Right renal pelvis (tissue), 4 donors: ENCODE results near the gene TNS3. TPM values are rescaled to one million over a fixed set of nuclear protein-coding genes. Genes with fewer than 3 reads are reported as not detected.
A peak's percentile ranks its signal among the peaks of the same experiment; 100 is the strongest.

ENCODE experiments used
- DNase-seq, 4 donors: peaks; one replicate each; pipeline ENCODE4 v3.0.0-alpha.2; 2013; ENCODE audit warnings: low read depth in 4 of 4, low spot score in 3 of 4, missing footprints in 1 of 4
- polyA plus RNA-seq, 4 donors: library from polyadenylated mRNA; unstranded; fragments of 120-200 nt; gene quantifications; one replicate each; pipeline ENCODE4 v1.2.1, GENCODE V29; 2013; ENCODE audit not compliant: insufficient read length in 4 of 4

TNS3 gene
- polyA plus RNA-seq, 4 donors, result 89.1 to 97.5 (median 91.1) TPM

DNA sequence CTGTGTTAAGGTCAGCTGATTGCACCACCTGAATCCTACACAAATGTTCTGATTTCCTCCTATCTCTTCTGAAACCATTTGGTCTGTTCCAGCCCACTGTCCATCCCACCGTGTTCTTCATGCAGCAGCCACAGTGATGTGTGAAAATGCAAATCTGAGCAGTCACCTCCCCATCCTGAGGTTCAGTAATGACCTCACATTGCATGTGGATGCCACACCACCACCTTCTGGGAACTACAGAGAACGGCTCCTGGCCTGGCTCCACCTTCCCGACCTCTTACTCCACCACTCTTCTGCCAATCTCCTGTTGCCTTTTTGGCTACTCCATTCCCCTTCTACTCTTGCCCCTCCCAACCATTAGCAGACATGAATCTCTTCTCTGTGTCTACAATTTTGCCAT is 244.4 kb downstream of the TNS3 start:
- DNase-seq, result no peak

DNA sequence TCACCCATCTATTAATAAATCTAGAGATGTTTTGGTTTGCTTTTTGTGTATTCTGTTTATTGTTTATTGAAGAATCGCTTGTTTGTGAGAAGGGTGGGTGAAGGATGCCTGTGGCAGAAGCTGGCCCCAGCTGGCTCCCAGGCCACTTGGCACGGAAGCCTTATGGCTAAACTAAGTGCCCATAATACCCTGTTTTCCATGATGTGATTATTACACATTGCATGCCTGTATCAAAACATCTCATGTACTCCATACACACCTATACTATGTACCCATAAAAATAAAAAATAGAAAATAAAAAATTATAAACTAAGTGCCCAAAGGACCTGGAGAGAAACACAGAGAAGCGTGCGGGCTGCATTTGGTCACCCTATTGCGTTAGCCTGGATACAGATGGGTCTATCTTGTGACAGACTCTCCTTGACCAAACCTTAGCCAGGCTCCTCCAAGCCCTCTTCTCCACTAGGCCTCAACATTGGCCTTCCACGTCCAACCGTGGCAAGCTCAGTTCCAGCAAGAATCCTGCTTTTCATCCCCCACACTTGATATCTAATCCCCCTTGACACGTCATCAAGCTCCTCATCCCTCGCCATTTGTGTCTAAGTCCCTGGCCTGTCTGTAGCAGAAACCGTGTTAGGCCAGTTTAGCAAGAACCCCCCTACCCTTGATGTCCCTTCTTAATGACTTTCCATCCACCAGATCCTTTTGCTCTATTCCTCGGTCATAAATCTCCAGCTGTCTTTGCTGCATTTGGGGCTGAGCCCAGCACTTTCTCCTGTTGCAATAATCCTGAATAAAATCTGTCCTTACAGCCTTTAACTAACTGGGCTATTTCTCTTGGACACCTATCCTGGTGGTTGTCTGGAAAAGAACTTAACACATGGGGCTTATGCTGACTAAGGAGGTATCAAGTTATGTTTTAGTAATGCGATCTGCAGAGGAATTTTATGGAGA is 245.2 kb downstream of the TNS3 start:
- no peak for DNase-seq

DNA sequence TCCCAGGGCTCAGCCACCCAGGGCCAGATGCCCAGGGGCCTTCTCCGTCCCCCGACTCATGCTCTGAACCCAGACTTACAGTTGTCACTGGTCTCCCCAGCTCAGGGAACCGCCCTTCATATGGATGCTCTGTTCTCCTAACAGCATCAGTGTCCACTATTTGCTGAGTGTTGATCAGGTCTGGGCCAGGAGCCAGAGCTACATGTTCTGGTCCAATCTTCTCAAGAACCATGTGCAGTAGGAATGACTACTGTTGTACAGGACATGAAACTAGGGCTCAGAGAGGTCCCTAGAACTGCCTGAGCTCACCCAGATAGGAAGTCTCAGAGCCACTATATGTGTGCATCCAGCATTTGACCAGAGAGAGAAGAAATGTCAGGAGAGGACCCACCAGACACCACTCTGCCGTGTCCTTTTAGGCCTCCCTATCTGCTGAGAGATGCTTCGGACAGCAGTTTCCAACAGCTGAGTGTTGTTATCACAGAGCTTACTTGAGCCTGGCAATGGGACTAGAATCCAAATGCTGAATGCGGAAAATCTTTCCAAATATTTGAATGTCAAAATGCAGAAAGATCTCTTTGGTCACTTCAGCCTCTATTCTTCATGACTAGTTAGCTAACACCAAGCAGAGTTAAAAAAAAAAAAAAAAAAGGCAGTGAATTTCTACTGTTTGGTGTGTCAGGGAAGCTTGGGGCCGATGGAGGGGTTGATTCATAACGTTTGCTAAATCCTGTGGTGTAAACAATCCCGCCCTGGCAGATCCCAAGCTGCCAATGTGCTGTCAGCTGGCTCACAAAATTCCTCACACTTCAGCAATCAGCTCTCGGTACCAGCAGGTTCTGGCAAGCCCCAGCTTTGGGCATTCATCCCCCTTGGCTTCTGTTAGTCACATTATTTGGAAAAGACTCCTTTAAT is 246.1 kb downstream of the TNS3 start:
- no peak for DNase-seq

DNA sequence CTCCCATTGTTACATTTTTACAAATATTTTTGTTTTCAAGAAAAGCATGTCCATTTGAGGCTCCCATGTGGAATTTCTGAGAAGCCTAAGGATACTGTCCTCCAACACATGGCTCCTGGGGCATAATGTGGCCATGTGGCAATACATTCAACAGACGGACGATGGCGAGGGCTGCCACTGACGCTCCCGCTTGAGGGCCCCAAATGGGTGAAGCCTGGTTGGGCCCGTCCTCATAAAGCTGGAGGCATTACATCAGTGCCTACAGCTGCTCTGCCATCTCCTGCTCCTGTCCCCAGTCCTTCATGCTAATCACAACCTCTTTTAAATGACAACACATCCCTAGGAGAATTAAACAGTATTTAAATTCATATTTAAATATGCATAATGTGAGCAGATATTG is 246.8 kb downstream of the TNS3 start:
- DNase-seq, result no peak

DNA sequence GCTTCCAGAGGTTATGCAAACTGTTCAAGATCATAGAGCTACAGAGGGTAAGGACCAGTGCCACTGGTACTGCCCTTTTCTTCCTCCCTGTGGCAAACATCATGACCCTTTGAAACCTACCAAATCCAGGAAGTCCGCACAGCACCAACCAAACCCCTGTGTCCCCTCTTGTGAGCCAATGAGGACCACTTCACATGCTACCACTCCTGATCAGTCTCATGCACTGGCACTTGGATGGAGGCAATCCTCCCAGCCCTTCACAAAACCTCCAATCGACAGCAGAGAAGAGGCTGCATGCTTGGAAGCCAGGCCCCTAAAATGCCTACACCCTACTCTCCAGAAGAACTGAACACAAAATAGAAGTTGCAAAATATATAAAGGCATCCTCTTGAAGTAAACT is 248.0 kb downstream of the TNS3 start:
- DNase-seq, result no peak

DNA sequence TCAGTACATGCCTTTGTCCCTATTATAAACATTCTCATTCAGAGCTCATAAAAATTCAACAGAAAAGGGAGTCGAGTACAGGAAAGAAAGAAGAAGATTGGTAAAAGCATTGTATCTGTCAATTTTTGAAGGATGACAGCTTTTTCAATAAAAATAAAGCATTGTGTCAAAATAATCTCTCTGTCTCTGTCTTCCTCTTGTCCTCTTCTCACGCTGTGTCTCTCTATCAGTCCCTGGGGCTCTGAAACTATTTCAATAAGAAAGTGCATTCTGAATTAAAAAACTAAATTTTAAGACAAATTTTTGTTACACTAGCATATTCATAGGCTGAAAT is 248.4 kb downstream of the TNS3 start:
- no peak for DNase-seq

DNA sequence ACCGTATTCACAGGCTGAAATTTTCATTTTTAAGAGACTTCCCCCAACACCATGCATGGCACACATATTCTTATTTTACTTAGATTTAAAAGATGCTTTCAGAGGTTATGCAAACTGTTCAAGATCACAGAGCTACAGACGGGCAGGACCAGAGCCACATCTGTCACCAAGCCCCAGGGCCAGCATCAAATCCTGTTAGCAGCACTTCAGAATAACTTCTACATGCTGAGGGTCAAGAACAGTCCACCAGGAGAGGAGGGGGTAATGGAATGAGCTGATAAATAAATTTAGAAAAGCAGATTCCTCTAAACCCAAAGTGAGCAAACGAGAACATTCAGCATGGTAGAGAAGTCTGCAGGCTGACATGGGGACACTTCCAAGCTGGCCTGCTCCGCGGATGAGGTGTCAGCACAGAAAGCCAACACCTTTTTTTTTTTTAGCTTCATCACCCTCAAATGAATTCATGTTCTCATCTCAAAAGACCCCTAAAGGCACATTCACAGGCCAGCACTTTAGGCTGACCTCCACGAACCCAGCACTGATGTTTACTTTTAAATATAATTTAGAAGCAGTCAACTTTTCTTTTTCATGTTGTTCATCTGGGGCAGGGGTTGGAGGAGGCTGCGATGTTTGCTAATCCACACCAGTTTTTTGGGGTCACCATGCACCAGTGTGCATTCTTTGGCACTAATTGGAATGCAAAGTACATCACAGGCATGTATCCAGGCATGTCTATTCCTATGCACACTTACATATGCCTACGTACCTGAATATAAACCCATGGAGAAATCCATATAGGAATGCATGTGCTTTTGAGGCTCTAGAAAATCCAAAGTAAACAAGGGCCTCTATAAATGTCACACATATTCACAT is 249.0 kb downstream of the TNS3 start:
- DNase-seq, result no peak

DNA sequence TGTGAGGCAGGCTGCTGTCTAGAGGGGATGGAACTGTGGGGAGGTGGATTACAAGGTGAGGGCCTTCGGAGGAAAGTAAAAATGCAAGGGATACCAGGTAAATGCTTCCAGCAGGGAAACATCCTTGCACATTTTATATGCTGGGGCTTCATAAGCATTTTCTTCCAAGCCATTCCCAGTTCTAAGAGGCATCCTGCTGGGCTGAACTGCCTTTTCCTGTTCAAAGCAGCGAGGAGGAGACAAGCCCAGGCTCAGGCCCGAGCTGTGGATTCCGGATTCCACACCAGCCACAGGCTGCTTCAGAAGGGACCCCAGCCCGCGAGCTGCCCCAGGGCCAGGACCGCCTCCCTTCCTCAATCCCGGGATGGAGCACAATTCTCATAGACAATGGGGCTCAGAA is 249.7 kb downstream of the TNS3 start:
- DNase-seq, result no peak

DNA sequence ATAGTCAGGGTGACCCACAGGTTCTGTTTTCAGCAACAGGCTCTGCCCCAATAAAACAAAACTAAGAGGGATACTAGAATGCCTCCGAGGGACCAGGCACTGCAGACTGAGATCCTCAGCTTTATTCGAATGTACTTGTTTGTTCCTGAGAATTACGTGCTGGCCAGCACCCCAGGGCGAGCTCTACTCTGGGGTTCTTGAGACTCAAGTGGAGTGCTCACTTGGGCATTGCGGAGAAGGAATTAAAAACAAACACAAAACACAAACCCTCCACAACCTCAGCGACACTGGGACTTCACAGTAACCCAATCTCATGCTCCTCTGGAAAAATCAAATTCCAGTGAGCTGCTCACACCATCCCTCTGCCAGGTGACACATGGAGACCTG is 250.7 kb downstream of the TNS3 start:
- no peak for DNase-seq

DNA sequence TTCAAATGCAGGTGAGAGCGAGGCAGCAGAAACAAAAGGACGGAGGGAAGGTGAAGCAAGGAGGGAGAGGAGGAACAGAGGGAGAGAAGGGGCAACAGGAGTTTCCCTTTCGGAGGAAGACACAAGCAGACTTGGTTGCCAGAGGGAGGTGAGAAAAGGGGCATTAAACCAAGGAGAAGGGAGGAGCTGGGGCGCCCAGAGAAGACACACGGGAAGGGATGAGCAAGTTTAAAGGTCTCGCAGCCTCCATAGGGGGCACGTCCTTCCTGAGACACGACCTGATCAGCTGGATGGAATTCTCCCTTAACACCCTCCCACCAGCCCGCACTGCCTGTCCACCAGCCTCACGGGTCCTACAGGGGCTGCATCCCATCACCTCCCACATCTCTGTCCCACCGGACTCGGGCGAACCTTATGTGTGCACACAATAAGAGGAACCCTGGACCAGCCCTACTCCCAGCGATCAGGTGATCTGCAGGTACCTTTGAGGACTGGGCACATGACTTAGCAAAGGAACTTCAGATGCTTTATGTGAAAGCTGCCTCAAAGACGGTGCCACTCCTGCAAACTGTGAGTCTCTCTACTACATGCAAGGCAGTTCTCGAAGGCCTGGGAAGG is 251.2 kb downstream of the TNS3 start:
- DNase-seq, result no peak

DNA sequence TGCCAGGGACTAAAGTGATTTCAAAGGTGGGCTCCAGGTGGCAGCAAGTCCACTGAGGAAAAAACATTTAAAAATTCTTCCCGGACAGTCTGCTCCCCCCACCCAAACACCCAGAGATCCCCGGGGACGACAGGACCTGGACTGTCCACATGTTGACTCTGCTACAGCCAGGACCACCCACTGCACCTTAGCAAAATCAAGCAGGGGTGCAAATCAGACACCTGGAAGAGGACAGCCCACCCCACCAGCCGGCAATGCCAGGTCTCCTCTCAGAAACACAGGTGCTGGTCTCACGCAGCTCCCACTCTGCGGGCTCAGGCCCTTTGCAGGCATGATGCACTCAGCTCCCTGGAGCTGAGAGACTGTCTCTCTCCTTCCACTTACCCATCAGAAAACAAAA is 251.9 kb downstream of the TNS3 start:
- DNase-seq, result no peak

DNA sequence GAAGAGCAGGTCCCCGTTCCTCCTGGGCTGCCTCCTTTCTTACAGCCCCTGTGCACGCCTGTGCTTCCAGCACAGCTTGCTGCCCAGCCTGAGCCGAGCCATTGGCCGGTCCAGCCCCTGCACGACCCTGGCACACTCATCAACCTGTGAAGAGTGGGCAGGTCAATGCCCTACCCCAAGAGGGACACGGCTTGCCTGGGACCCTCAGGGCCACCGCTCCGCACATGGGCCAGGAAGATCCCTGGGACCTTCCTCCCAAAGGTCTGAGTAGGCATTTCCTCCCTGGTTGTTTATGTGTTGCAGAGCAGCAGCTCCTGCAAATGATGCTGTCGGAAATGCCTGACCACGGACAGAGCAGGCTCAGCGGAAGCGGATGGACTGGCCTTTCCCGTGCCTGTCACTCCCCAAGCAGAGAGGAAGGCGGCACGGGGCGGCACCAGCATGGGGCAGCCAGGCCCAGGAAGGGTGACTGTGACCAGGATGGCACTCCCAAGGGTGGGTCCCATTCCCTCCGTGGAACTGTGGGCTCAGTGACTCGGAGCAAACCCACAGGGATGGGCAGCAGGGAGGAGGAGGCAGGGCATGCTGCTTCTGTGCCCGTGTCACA is 252.5 kb downstream of the TNS3 start:
- DNase-seq, result no peak

DNA sequence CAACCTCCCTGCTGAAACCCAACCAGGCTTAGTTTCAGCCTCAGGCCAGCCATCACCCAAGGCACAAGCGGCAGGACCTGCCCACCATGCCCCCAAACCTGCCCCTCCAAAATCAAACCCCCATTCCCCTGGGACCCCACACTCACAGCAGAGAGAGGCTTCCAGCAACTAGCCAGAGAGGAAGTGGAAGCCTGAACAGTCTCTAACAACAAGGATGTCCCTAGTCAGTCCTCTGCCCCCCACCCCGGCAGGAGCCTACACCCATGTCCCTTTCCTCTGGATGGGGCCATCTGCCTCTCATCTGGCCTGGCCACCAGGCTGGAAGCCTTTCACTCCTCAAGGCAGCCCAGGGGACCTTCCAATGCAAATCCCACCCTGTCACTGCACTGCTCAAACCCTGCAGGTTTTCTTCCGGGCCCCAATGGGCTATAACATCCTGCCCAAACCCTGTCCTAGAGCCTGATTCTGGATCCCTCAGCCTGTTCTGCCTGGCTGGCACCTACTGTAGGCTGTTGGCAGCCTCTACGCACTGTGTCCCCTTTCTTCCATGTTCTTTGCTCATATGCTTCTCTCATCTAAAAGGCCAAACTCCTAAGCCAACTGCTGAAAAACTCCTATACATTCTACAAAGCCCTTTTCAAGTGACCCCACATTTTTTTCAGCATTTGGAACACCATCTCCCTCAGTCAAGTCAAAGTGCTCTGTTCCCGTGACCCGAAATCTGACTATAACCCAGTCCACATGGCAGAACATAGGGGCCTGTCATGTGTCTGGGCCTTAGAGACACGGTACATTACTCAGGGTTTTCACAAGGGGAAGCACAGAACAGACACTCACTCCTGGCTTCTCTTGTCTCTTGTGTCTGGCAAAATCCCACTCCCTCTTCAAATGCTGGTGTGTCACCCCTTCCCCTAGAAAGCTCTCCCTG is 253.3 kb downstream of the TNS3 start:
- DNase-seq, result no peak

DNA sequence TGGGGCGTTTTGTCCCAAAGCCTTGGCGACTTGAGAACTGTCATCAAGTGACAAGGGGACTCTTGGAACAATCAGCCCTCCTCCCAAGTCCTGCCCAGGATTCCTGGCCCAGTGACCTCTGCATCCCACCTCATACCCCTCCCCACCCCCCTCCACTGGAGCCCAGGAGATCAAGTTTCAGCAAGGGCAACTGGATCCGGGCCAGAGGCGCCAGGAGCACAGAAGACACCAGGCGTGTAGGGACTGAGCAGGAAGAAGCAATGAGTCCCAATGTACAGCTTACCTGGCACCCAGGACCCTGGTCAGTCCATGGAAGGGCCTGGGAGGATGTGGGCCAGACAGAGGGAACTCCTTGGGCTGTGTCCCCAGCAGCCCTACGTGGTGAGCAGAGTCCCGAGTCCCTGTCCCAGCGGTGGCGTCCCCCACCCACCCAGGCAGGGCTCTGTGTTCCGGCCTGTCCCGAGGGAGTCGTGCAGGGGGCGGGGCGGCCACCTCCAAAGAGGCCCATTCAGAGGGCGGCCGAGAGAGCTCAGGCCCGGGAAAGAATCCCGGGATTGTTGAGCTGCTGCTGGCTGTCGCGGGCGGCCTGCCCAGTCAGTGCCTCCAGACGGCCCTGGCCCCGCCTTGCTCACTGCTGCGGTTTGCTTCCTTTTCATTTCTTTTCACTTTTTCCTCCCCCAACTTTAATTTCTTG is 254.1 kb downstream of the TNS3 start:
- peak; percentile 45 to 68 (median 62) for DNase-seq

DNA sequence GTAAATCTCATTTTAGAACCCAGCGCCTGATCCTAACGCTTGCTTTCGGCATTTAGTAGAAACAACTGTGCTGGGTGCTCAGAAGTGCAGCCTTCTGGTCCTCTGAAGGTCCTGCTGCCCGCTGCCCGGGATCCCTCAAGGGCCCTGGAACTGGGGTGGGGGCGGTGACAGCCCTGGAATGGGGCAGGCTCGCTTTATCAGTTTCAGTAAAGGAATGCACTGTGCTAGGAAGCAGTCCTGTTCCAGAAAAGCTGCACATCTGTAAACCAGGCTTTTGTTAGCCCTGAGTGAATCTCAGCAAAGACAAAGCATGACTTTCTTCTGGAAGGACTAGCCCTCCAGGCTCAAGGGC is 254.6 kb downstream of the TNS3 start:
- DNase-seq, result no peak

DNA sequence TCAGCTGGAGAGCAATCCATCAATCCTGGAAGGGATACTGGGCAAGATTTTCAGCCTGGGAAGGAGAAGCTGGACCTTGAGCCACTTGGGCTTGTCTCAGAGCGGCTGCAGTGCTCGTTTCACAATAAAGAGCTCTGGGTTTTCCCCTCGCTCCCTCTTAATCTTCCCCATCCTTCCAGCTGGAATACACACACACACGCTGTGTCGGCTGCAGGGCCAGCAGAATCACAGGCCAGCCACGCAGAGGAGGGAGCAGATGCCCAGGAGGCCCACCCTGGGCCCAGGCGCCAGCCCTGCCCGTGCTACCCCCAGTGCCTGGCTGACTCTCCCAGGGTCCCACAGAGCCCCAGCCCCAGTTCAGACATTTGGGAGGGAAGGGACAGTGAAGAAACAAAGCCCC is 255.1 kb downstream of the TNS3 start:
- DNase-seq, result no peak

DNA sequence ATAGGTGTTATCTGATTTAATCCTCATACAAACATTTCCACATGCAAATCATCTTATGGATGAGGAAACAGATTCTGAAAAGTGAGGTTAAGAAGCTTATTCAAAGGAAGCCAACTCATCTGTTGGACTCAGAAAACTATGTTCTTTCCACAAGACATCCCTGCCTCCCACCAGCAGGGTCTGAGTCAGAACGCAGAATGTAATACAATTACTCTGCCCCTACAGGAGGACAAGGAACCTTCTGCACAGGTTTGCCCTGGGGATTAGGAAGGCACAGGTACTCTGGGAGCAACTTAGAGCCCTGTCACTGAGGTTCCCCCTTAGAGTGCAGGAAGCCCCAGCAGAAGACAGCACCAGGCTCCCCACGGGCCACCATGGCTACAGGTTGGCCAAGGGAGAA is 255.7 kb downstream of the TNS3 start:
- no peak for DNase-seq

DNA sequence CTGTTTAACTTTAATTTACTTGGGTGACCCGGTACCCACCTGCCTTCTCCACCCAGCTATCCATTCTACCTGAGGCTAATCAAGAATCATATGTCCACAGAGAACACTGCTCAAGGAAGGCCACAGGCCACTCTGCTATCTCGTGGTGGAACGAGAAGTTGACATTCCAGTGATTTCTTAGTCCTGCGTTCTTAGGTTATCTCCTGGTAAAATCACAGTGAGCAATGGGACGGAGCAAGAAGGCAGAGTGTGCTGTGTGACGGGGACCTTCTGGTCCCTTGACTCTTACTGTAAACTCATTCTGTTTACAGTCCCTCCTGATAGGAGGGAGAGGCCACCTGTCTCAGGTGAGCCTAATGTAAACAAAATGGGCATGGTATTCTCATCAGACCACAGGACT is 256.6 kb downstream of the TNS3 start:
- no peak for DNase-seq
